TTC549 (cell line): ENCODE measurements around the gene SOSTDC1.
"Not testable (repeated sequence)": the region's sequence is repeated elsewhere in the genome, so short reads cannot be mapped to it uniquely, and the experiment has no call there.

Source experiments
- FAIRE-seq: peaks from 2 replicates; lab custom pipeline; 2012; peaks lifted over from hg19 to GRCh38; lab: Jason Lieb, UNC

Gene SOSTDC1

GRCh38 chr7:16465469-16466361 lies at the start of gene SOSTDC1:
TSS of gene SOSTDC1 (minus strand) at chr7:16465738. CDS start at chr7:16465668, 70 bp downstream.
- no peak for FAIRE-seq

GRCh38 chr7:16514729-16515128 lies 49.2 kb upstream of the SOSTDC1 start:
- no peak for FAIRE-seq

GRCh38 chr7:16514271-16514670 lies 48.7 kb upstream of the SOSTDC1 start:
- FAIRE-seq = no peak

DNA sequence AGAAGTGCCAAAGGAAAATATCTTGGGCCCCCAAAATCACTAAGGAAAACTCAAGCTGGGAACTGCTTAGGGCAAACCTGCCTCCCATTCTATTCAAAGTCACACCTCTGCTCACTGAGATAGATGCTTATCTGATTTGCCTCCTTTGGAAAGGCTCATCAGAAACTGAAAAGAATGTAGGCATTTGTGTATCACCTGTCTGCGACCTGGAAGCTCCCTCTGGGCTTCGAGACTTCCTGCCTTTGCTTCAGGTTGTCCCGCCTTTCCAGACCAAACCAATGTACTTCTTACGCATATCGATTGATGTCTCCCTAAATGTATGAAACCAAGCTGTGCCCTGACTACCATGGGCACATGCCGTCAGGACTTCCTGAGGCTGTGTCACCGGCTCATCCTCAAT lies 46.6 kb upstream of the SOSTDC1 start:
- no peak for FAIRE-seq

DNA sequence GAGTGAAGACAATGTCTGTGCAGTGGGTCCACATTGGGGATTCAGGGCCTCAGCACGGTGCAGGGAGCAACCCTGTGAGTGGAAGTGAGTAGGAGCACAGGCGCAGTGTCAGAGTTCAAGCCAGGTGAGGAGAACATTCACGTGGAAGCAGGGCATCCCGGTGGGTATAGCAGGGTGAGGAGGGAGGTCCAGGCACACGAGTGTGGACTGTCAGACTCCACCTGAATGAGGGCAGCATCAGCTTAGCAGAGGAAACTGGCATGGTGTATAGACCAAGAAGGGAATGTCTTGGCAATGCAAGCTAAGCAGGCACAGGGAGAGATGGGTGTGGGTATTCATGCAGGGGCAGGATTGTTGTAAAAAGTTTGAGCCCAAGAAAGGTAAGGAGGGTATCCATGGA lies 45.8 kb upstream of the SOSTDC1 start:
- FAIRE-seq = no peak

GRCh38 chr7:16509829-16510228 lies 44.3 kb upstream of the SOSTDC1 start:
- no peak for FAIRE-seq

DNA sequence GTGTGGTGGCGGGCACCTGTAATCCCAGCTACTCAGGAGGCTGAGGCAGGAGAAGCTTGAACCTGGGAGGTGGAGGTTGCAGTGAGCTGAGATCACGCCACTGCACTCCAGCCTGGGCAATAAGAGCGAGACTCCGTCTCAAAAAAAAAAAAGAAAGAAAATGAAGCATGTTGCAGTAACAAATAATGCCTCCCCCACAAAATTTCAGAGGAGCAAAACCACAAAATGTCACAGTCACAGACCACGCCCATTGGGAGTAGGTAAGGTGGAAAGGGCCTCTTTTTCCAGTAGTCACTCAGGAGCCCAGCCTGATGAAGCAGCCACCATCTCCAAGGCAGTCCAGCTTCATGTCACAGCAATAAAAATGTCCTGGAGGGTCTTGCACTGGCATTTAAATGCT lies 40.9 kb upstream of the SOSTDC1 start:
- not testable (repeated sequence) for FAIRE-seq

- no peak for FAIRE-seq
Measured at GRCh38 chr7:16504019-16504418, 38.5 kb upstream of the SOSTDC1 start.

DNA sequence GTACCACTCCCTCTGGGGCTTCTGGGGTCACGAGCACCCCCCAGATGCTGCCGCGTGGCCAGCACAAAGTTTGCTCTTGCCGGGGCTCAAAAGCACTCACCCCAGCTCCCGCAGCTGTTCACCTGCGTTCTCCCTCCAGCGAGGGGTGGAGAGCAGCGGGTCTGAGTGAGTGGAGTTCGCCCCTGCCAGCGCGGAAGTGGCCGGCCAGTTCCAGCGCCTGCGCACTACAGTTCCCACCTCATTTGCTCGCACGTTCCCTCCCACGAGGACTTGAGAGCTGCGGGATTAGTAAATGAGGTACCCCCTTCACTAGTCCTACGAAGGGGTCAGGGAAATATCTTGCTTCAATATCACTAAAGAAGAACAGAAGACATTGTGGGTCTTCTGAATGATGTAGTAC lies 36.8 kb upstream of the SOSTDC1 start:
- no peak for FAIRE-seq

DNA sequence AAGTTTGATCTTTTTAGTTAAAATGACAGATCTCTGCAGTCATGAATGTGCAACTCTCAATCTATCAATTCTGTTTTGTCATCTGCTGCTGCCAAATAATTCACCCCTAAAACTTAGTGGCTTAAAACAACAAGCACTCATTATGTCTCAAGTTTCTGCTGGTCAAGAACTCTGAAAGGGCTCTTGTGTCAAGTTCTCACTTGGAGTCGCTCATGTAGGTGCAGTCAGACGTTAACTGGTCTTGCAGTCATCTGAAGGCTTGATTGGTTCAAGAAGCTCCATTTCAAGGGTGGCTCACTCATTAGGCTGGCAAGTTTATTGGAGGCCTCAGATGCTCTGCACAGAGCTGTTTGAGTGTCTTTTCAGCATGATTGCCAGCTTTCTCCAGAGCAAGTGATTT lies 32.6 kb upstream of the SOSTDC1 start:
- FAIRE-seq = no peak

DNA sequence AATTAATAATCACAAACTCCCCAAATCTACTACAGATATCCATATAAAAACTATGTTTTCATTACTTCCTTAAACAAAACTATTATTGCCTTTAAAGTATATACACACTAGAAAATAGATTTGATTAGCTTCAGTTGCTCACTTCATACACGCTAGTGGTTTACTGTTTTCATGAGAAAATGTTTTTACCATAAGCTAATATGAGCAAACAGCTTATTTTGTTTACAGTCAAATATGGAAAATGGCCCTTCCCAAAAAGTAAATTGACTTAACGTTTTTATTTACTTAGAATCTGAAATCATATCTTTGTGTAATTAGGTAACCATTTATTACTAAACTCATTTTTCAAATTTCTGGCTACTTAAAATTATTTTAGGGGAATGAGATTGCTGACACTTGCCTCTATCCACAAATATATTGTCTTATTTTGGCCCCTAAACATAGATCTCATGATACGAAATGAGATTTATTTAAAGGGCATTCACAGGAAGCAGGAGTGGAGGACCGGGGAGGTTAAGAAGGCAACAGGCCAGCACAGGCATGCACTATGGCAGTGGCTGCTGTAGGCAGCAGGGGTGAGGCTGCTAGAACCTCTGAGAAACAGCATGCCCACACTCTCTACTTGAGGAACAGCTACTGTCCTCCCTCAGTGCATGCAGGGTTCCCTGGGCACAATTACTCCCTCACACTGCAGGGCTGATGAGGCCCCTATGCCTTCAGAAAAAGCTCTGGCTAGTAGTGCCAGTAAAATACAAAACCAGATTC lies 29.6 kb upstream of the SOSTDC1 start:
- FAIRE-seq = no peak

DNA sequence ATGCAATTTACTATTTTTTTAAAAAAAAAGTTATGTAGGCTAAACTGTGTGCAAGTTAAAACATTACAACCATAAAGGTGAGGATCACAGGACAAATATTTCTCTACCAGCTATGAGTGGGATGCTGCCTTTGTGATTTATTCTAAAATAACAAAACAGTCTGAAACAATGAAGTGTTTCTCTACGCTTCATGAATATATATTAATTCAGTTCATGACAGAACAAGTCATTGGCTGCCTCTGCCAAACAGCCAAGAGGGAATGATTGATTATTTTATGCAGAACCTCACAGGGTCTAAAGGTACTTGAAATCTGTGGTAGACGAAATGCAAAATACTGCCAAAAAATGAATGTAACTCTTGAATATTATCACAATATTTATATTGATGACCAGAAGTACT lies 29.0 kb upstream of the SOSTDC1 start:
- FAIRE-seq = no peak

DNA sequence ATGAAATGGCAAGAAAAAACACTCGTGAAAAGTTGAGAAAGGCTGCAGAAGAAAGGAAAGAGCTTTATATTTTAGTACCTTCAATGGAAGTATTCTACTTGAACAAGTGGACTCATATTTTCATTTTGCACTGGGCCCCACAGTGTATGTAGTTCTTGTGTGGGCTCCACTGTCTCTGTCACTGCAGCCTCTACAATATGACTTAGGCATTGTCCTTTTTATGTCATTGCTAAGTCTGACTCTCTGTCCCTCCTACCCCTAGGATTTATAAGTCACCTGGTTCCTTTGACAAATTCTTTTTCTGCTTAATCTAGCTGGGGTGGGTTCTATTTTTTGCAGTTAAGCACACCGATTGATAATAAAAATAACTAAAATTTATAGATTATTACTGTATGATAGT lies 27.7 kb upstream of the SOSTDC1 start:
- no peak for FAIRE-seq

GRCh38 chr7:16492513-16493062 lies 27.1 kb upstream of the SOSTDC1 start:
- FAIRE-seq = no peak

- no peak for FAIRE-seq
Measured at GRCh38 chr7:16491148-16491547, 25.6 kb upstream of the SOSTDC1 start.

GRCh38 chr7:16484453-16485158 lies 19.1 kb upstream of the SOSTDC1 start:
- FAIRE-seq = no peak

DNA sequence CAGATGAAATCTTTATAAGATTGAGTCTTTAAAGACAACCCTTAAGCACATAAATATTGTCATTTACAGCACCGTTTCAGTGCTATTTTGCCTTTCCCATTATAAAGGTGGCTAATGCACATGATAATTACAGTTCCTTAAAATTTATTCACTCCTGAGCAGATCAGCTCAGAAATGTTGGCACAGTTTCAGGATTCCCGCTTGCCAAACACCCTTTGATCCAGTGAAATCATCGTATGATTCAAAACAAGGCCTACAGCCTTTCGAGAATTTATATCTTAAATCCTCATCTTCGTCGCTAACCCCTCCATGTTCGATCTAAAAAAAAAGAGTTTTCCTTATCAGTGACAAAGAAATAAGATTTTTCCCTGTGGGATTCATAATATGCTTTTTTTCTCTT lies 14.1 kb upstream of the SOSTDC1 start:
- no peak for FAIRE-seq

DNA sequence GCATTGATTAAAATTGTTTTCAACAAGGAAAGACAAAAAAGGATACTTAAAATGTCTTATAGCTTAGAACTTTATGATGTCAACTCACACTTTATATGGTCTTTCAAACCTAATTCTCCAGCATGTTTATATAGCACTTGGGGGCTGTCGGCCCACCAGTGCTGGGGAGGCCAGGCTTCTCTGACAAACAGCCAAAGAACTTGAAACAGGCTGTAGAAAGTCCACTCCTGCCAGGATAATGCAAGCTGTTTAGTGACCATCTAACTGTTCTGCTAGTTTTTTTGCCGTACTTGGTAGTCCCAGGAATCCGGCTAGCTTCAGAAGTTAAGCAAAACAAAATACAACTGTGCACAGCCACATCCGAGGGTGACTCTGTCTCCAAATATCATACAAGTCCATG lies 13.6 kb upstream of the SOSTDC1 start:
- FAIRE-seq = no peak

GRCh38 chr7:16471933-16472332 lies 6.4 kb upstream of the SOSTDC1 start:
- FAIRE-seq = no peak

GRCh38 chr7:16463949-16464715 lies 1.4 kb downstream of the SOSTDC1 start:
- FAIRE-seq = no peak

GRCh38 chr7:16463520-16463919 lies 2.0 kb downstream of the SOSTDC1 start:
- no peak for FAIRE-seq

DNA sequence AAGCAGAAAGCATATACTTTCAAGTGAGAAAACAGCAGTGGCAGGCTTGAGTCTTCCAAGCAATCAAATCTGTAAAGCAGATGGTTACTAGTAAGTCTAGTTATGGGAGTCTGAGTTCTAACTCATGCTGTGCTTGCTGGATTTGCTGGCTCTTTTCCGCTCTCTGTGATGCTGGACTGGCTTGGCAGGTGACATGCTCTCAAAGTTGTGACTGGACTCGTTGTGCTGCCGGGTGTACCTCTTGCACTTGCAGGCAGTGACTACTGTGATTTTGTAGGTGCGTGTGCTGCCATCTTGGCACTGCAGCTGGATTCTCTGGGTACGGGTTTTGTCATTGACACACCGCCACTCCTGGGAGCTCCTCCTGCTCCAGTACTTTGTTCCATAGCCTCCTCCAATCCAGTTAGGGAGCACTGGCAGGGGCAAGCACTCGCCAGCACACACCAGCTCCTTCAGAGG lies 3.1 kb downstream of the SOSTDC1 start:
- FAIRE-seq = no peak
